Lung (tissue), 12 donors: Measurements from ENCODE around the gene FCAMR. TPM values are rescaled to one million over a fixed set of nuclear protein-coding genes. Genes with fewer than 3 reads are reported as not detected.

ENCODE experiments used
- ATAC-seq: fragments of 200-7000 bp; cut with Tn5 transposase; one replicate; pipeline ENCODE4 v1.9.1; 2020; ENCODE audit warnings: moderate number of reproducible peaks; ENCODE audit not compliant: insufficient read depth, low FRiP score
- DNase-seq, 3 donors: peaks; one replicate each; pipeline ENCODE4 v3.0.0-alpha.2; 2013 to 2017
- H3K27ac ChIP-seq, 2 donors: one replicate each; pipeline ENCODE4 v1.5.1; 2013; ENCODE audit warnings: mild to moderate bottlenecking in 2 of 2, moderate library complexity in 2 of 2, control low read depth in 1 of 2, inconsistent platforms in 1 of 2, low read depth in 1 of 2, low read length in 1 of 2
- H3K27me3 ChIP-seq, 3 donors: one replicate each; pipeline ENCODE4 v1.5.1; 2013; ENCODE audit warnings: low read length in 2 of 3; ENCODE audit not compliant: control insufficient read depth in 3 of 3, insufficient read depth in 3 of 3
- H3K36me3 ChIP-seq, 4 donors: one replicate each; pipeline ENCODE4 v1.5.1; 2013; ENCODE audit warnings: low read length in 4 of 4, mild to moderate bottlenecking in 1 of 4, moderate library complexity in 1 of 4; ENCODE audit not compliant: control insufficient read depth in 4 of 4, insufficient read depth in 4 of 4
- H3K4me1 ChIP-seq, 5 donors: one replicate each; pipeline ENCODE4 v1.5.1; 2013; ENCODE audit warnings: low read length in 5 of 5, mild to moderate bottlenecking in 2 of 5, moderate library complexity in 1 of 5; ENCODE audit not compliant: control insufficient read depth in 5 of 5, insufficient read depth in 5 of 5
- H3K4me3 ChIP-seq: one replicate; pipeline ENCODE4 v1.5.1; 2013; ENCODE audit warnings: mild to moderate bottlenecking, control low read depth, moderate library complexity
- H3K9ac ChIP-seq, 2 donors: one replicate each; pipeline ENCODE4 v1.5.1; 2013; ENCODE audit warnings: low read length in 2 of 2, control low read depth in 1 of 2; ENCODE audit not compliant: insufficient read depth in 1 of 2
- H3K9me3 ChIP-seq, 4 donors: one replicate each; pipeline ENCODE4 v1.5.1; 2013; ENCODE audit warnings: low read length in 3 of 4, mild to moderate bottlenecking in 1 of 4, moderate library complexity in 1 of 4; ENCODE audit not compliant: control insufficient read depth in 4 of 4, insufficient read depth in 3 of 4
- WGBS, 2 donors: extraction: QIAGEN DNeasy Blood & Tissue Kit; methylation state at CpG; one replicate each; pipeline ENCODE4 v1.1.7; 2013; 5-methylcytosine and 5-hydroxymethylcytosine counted together
- polyA plus RNA-seq, 2 donors: library from polyadenylated mRNA; stranded (reverse); fragments of 200-250 nt; gene quantifications; one replicate each; pipeline ENCODE4 v1.2.1, GENCODE V29; 2013
- total RNA-seq, 2 donors: library from RNA; depleted of rRNA in 1 of 2; stranded (reverse); fragments of >200 nt in 1 of 2; gene quantifications; one replicate each; pipeline ENCODE4 v1.2.1, GENCODE V29; 2014 to 2021
- TF ChIP-seq, protein P1 (sequence below): IDR thresholded peaks from 2 replicates; pipeline ENCODE4 v1.5.1; 2012; ENCODE audit warnings: mild to moderate bottlenecking; ENCODE audit errors: control extremely low read depth, extremely low read depth
- donor health status: control.
- donor health status: control.
- donor health status: Bipolar disorder and iron deficiency.
- donor health status: healthy.
- donor health status: DM: yes; HTN: yes; CAD: no.

The FCAMR gene
- total and polyA plus RNA-seq, 4 donors, result 0.18 to 0.40 TPM; not detected in 2

- WGBS, 2 donors, result 48 to 68% methylated on average over 7 of the region's 7 CpGs
These were observed 39.7 kb upstream of the FCAMR start for GRCh38 chr1:207009945-207010344.

GRCh38 chr1:207009182-207009850, 39.1 kb upstream of the FCAMR start:
- no peak for DNase-seq
- Histone ChIP-seq H3K9ac (no peak overlapping the region), H3K36me3 (no peaks in the 10 kb centered on the region), H3K4me1 (peaks cover 0 to 9% (median 3%) of the 10 kb centered on the region in 5 donors), H3K27ac (peak overlapping the region in 1 of 2 donors; percentile 62), H3K9me3 (no peaks in the 10 kb centered on the region), H3K27me3 (no peaks in the 10 kb centered on the region), H3K4me3 (no peak overlapping the region)
- TF ChIP-seq, protein P1, sequence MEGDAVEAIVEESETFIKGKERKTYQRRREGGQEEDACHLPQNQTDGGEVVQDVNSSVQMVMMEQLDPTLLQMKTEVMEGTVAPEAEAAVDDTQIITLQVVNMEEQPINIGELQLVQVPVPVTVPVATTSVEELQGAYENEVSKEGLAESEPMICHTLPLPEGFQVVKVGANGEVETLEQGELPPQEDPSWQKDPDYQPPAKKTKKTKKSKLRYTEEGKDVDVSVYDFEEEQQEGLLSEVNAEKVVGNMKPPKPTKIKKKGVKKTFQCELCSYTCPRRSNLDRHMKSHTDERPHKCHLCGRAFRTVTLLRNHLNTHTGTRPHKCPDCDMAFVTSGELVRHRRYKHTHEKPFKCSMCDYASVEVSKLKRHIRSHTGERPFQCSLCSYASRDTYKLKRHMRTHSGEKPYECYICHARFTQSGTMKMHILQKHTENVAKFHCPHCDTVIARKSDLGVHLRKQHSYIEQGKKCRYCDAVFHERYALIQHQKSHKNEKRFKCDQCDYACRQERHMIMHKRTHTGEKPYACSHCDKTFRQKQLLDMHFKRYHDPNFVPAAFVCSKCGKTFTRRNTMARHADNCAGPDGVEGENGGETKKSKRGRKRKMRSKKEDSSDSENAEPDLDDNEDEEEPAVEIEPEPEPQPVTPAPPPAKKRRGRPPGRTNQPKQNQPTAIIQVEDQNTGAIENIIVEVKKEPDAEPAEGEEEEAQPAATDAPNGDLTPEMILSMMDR, result no peak
- 87 to 95% methylated on average over 10 of the region's 10 CpGs for WGBS, 2 donors
- ATAC-seq, result no peak

More at GRCh38 chr1:207009945-207010344, 39.7 kb upstream of the FCAMR start:
- TF ChIP-seq, protein P1, result no peak
- H3K4me3 ChIP-seq, result no peak overlapping the region
- H3K9ac ChIP-seq, result no peak overlapping the region
- no peaks in the 10 kb centered on the region for H3K9me3 ChIP-seq
- no peaks in the 10 kb centered on the region for H3K27me3 ChIP-seq
- no peak for DNase-seq
- H3K27ac ChIP-seq, result peak overlapping the region in 1 of 2 donors; percentile 62
- peaks cover 0 to 6% (median 1%) of the 10 kb centered on the region in 5 donors for H3K4me1 ChIP-seq
- no peaks in the 10 kb centered on the region for H3K36me3 ChIP-seq
- peak; percentile 47 for ATAC-seq

GRCh38 chr1:207007352-207008033, 37.2 kb upstream of the FCAMR start:
- DNase-seq, result peak; percentile 36 to 64 (median 37)
- no peaks in the 10 kb centered on the region for H3K36me3 ChIP-seq
- H3K4me3 ChIP-seq, result no peak overlapping the region
- 60 to 85% methylated on average over 5 of the region's 5 CpGs for WGBS, 2 donors
- peak overlapping the region in 1 of 2 donors; percentile 87 for H3K27ac ChIP-seq
- H3K27me3 ChIP-seq, result no peaks in the 10 kb centered on the region
- peaks cover 0 to 9% (median 4%) of the 10 kb centered on the region in 5 donors for H3K4me1 ChIP-seq
- H3K9ac ChIP-seq, result no peak overlapping the region
- H3K9me3 ChIP-seq, result no peaks in the 10 kb centered on the region
- TF ChIP-seq, protein P1, result no peak
- peak; percentile 40 for ATAC-seq
